Measurements from ENCODE around the gene TNFSF4. TPM values are rescaled to one million over a fixed set of nuclear protein-coding genes. Genes with fewer than 3 reads are reported as not detected.
"Not testable (repeated sequence)": the region's sequence is repeated elsewhere in the genome, so short reads cannot be mapped to it uniquely, and the experiment has no call there.

The TNFSF4 gene
- total and polyA plus RNA-seq, 2 donors (not counting 1 experiment from before 2014, with no cell fraction given) = 3.3 to 20.9 TPM

- no peaks in the 10 kb centered on the region for H4K20me1 ChIP-seq (ENCODE audit: control insufficient read depth, extremely low read depth, insufficient read depth, low read length)
- H3K27ac ChIP-seq (ENCODE audit: insufficient read depth, low read length) = no peak overlapping the region
- H3K27me3 ChIP-seq (ENCODE audit: control insufficient read depth, insufficient read depth, low read length) = no peaks in the 10 kb centered on the region
- no peak overlapping the region for H3K4me3 ChIP-seq (replicated peaks in 1 of 4; ENCODE audit: control extremely low read depth in 1 of 4, insufficient read depth in 1 of 4, low read depth in 3 of 4, low read length in 4 of 4)
- H3K9me3 ChIP-seq (ENCODE audit: control insufficient read depth, insufficient read depth, low read depth, low read length) = no peaks in the 10 kb centered on the region
- TF ChIP-seq, protein P1, sequence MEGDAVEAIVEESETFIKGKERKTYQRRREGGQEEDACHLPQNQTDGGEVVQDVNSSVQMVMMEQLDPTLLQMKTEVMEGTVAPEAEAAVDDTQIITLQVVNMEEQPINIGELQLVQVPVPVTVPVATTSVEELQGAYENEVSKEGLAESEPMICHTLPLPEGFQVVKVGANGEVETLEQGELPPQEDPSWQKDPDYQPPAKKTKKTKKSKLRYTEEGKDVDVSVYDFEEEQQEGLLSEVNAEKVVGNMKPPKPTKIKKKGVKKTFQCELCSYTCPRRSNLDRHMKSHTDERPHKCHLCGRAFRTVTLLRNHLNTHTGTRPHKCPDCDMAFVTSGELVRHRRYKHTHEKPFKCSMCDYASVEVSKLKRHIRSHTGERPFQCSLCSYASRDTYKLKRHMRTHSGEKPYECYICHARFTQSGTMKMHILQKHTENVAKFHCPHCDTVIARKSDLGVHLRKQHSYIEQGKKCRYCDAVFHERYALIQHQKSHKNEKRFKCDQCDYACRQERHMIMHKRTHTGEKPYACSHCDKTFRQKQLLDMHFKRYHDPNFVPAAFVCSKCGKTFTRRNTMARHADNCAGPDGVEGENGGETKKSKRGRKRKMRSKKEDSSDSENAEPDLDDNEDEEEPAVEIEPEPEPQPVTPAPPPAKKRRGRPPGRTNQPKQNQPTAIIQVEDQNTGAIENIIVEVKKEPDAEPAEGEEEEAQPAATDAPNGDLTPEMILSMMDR (conservative IDR thresholded peaks at IDR 0.05 in 1 of 2, IDR thresholded peaks at IDR 0.05 in 1 of 2; ENCODE audit: low read depth in 1 of 2, low read length in 2 of 2) = no peak
- no peak for TF ChIP-seq EZH2 (IDR thresholded peaks at IDR 0.05; ENCODE audit: low read length, missing control alignments)
- no peak overlapping the region for H3K4me2 ChIP-seq (ENCODE audit: extremely low read depth, insufficient read depth, low read length)
- no peaks in the 10 kb centered on the region for H3K4me1 ChIP-seq (ENCODE audit: control insufficient read depth, extremely low read depth, insufficient read depth, low read length)
- no peak for DNase-seq (ENCODE audit: low read depth in 2 of 2)
- no peak overlapping the region for H3K9ac ChIP-seq (ENCODE audit: insufficient read depth, low read length)
- no peak overlapping the region for H2AFZ ChIP-seq (ENCODE audit: low read length)
- no peaks in the 10 kb centered on the region for H3K36me3 ChIP-seq (ENCODE audit: control insufficient read depth, insufficient read depth, low read length)
- H3K79me2 ChIP-seq (ENCODE audit: control insufficient read depth, insufficient read depth, low read length) = no peaks in the 10 kb centered on the region
Observed at GRCh38 chr1:173239058-173239457, 31.9 kb upstream of the TNFSF4 start.

DNA sequence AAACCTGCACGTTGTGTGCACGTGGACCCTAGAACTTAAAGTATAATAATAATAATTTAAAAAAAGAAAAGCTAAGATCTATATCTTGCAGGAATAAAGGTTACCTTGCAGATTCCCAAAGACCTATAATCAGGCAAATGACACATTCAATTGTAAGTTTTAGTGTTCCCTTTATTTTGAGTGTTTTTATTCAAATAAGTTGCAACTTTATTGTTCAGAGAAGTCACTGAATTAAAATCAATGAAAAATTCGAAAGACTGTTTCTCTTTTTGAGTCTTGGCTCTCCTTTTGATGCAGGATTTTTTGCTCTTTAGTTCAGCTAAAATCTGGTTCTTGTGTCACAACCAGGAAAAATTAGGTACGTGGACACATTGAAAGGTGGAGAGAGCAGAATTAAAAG, 27.8 kb upstream of the TNFSF4 start:
- no peak overlapping the region for H3K4me2 ChIP-seq (ENCODE audit: extremely low read depth, insufficient read depth, low read length)
- DNase-seq (ENCODE audit: low read depth in 2 of 2) = no peak
- no peaks in the 10 kb centered on the region for H3K27me3 ChIP-seq (ENCODE audit: control insufficient read depth, insufficient read depth, low read length)

DNA sequence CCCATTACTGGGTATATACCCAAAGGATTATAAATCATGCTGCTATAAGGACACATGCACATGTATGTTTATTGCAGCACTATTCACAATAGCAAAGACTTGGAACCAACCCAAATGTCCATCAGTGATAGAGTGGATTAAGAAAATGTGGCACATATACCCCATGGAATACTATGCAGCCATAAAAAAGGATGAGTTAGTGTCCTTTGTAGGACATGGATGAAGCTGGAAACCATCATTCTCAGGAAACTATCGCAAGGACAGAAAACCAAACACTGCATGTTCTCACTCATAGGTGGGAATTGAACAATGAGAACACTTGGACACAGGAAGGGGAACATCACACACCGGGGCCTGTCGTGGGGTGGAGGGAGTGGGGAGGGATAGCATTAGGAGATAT, 27.3 kb upstream of the TNFSF4 start:
- not testable (repeated sequence) for H3K79me2 ChIP-seq (ENCODE audit: control insufficient read depth, insufficient read depth, low read length); H3K27ac ChIP-seq (ENCODE audit: insufficient read depth, low read length); H2AFZ ChIP-seq (ENCODE audit: low read length); H3K4me3 ChIP-seq (replicated peaks in 1 of 4; ENCODE audit: control extremely low read depth in 1 of 4, insufficient read depth in 1 of 4, low read depth in 3 of 4, low read length in 4 of 4); H3K4me1 ChIP-seq (ENCODE audit: control insufficient read depth, extremely low read depth, insufficient read depth, low read length); H3K36me3 ChIP-seq (ENCODE audit: control insufficient read depth, insufficient read depth, low read length); H3K4me2 ChIP-seq (ENCODE audit: extremely low read depth, insufficient read depth, low read length); H3K27me3 ChIP-seq (ENCODE audit: control insufficient read depth, insufficient read depth, low read length); H4K20me1 ChIP-seq (ENCODE audit: control insufficient read depth, extremely low read depth, insufficient read depth, low read length); H3K9ac ChIP-seq (ENCODE audit: insufficient read depth, low read length); DNase-seq (ENCODE audit: low read depth in 2 of 2); H3K9me3 ChIP-seq (ENCODE audit: control insufficient read depth, insufficient read depth, low read depth, low read length)

More for the DNA sequence above, 27.8 kb upstream of the TNFSF4 start:
- no peaks in the 10 kb centered on the region for H3K36me3 ChIP-seq (ENCODE audit: control insufficient read depth, insufficient read depth, low read length)
- TF ChIP-seq EZH2 (IDR thresholded peaks at IDR 0.05; ENCODE audit: low read length, missing control alignments) = no peak
- TF ChIP-seq, protein P1 (conservative IDR thresholded peaks at IDR 0.05 in 1 of 2, IDR thresholded peaks at IDR 0.05 in 1 of 2; ENCODE audit: low read depth in 1 of 2, low read length in 2 of 2) = no peak
- H3K79me2 ChIP-seq (ENCODE audit: control insufficient read depth, insufficient read depth, low read length) = no peaks in the 10 kb centered on the region
- H3K27ac ChIP-seq (ENCODE audit: insufficient read depth, low read length) = no peak overlapping the region
- H4K20me1 ChIP-seq (ENCODE audit: control insufficient read depth, extremely low read depth, insufficient read depth, low read length) = no peaks in the 10 kb centered on the region
- H2AFZ ChIP-seq (ENCODE audit: low read length) = no peak overlapping the region
- H3K4me1 ChIP-seq (ENCODE audit: control insufficient read depth, extremely low read depth, insufficient read depth, low read length) = no peaks in the 10 kb centered on the region
- no peak overlapping the region for H3K9ac ChIP-seq (ENCODE audit: insufficient read depth, low read length)
- no peak overlapping the region for H3K4me3 ChIP-seq (replicated peaks in 1 of 4; ENCODE audit: control extremely low read depth in 1 of 4, insufficient read depth in 1 of 4, low read depth in 3 of 4, low read length in 4 of 4)
- no peaks in the 10 kb centered on the region for H3K9me3 ChIP-seq (ENCODE audit: control insufficient read depth, insufficient read depth, low read depth, low read length)

GRCh38 chr1:173229031-173229430, 21.9 kb upstream of the TNFSF4 start:
- H3K79me2 ChIP-seq (ENCODE audit: control insufficient read depth, insufficient read depth, low read length); H3K27ac ChIP-seq (ENCODE audit: insufficient read depth, low read length); DNase-seq (ENCODE audit: low read depth in 2 of 2); H4K20me1 ChIP-seq (ENCODE audit: control insufficient read depth, extremely low read depth, insufficient read depth, low read length); H2AFZ ChIP-seq (ENCODE audit: low read length); H3K9ac ChIP-seq (ENCODE audit: insufficient read depth, low read length); H3K9me3 ChIP-seq (ENCODE audit: control insufficient read depth, insufficient read depth, low read depth, low read length); H3K36me3 ChIP-seq (ENCODE audit: control insufficient read depth, insufficient read depth, low read length); H3K27me3 ChIP-seq (ENCODE audit: control insufficient read depth, insufficient read depth, low read length); H3K4me1 ChIP-seq (ENCODE audit: control insufficient read depth, extremely low read depth, insufficient read depth, low read length); H3K4me2 ChIP-seq (ENCODE audit: extremely low read depth, insufficient read depth, low read length); H3K4me3 ChIP-seq (replicated peaks in 1 of 4; ENCODE audit: control extremely low read depth in 1 of 4, insufficient read depth in 1 of 4, low read depth in 3 of 4, low read length in 4 of 4): not testable (repeated sequence)

All from fibroblast of lung (primary cell).